ENCODE measurements around the gene NIPSNAP2. TPM values are rescaled to one million over a fixed set of nuclear protein-coding genes. Genes with fewer than 3 reads are reported as not detected.
"Not testable (repeated sequence)": the region's sequence is repeated elsewhere in the genome, so short reads cannot be mapped to it uniquely, and the experiment has no call there.

NIPSNAP2 gene
- total RNA-seq, 1 experiment from 2014 or later, result 38.5 TPM

GRCh38 chr7:56033671-56034432, 69.5 kb downstream of the NIPSNAP2 start:
- peak; percentile 92 for DNase-seq (ENCODE audit: low spot score)
- Mint-ChIP-seq H3K9me3 (no peaks in the 10 kb centered on the region), H3K36me3 (peaks cover 26% of the 10 kb centered on the region), H3K4me3 (peak overlapping the region; percentile 92), H3K4me1 (peaks cover 7% of the 10 kb centered on the region), H3K27ac (peak overlapping the region; percentile 99), H3K27me3 (ENCODE audit: low read depth) (no peaks in the 10 kb centered on the region)
- POLR2A ChIA-PET, result interaction anchor here (0.5 to 3.3 kb wide), 12 partner anchors 10 to 252 kb away, joined by 3 to 49 read pairs (median 4); partner anchors contain the start of genes CCT6A, NIPSNAP2, PSPH and SUMF2
- ATAC-seq, result peak; percentile 98
- TF ChIP-seq FOXK1 (CRISPR knock-in tag; IDR thresholded peaks at IDR 0.05), result 0 out of 2 replicates have a peak, but pooled peaks have one; percentile 5
- TF ChIP-seq ZNF416 (CRISPR knock-in tag; IDR thresholded peaks at IDR 0.05), result no peak
- no peak for TF ChIP-seq ETV6 (CRISPR knock-in tag; IDR thresholded peaks at IDR 0.05)
- no peak for TF ChIP-seq HMGA2 (CRISPR knock-in tag; IDR thresholded peaks at IDR 0.05)
- TF ChIP-seq JAZF1 (CRISPR knock-in tag; IDR thresholded peaks at IDR 0.05), result no peak
- peak; percentile 17; the same call in 1 of the 2 replicates for TF ChIP-seq ZNF317 (CRISPR knock-in tag; IDR thresholded peaks at IDR 0.05; ENCODE audit: borderline replicate concordance, low read depth)
- TF ChIP-seq FOXP1 (CRISPR knock-in tag; IDR thresholded peaks at IDR 0.05; ENCODE audit: borderline replicate concordance), result 0 out of 2 replicates have a peak, but pooled peaks have one; percentile 22
- TF ChIP-seq ATF2 (CRISPR knock-in tag; IDR thresholded peaks at IDR 0.05; ENCODE audit: borderline replicate concordance, low read depth), result no peak
- TF ChIP-seq SP1 (CRISPR knock-in tag; conservative IDR thresholded peaks at IDR 0.05), result peak; percentile 47; the same call in 1 of the 2 replicates
- TF ChIP-seq GABPB1 (CRISPR knock-in tag; IDR thresholded peaks at IDR 0.05), result peak; percentile 88
- CTCF ChIA-PET, result interaction anchor here (0.6 to 2.4 kb wide), 14 partner anchors 9 to 393 kb away, joined by 3 to 11 read pairs (median 4); partner anchors contain the start of genes CCT6A, MRPS17 and PSPH

DNA sequence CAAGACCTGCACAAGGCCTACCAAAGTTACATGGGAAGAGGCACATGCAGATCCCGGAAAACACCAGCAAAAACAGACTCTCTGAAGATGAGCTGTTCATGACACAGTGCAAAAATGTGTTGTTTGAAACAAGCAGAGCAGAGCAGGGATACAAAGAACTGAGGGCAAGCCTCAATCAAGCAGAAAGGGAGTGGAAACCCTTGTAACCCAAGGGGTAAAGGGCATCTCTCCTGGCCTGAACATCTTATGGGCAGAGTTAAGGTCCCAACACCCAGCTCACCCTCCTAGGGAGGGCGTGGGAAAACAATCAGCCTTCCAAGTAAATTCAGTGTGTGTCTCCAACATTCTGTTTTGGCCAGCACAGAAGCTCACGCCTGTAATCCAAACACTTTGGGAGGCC, 76.3 kb downstream of the NIPSNAP2 start:
- CTCF ChIA-PET, result interaction anchor here (0.7 kb wide), 1 partner anchor 39 kb away, joined by 6 read pairs; no protein-coding TSS in a partner anchor

GRCh38 chr7:56045758-56046157, 81.4 kb downstream of the NIPSNAP2 start:
- H3K27ac Mint-ChIP-seq; DNase-seq (ENCODE audit: low spot score); H3K4me1 Mint-ChIP-seq; H3K4me3 Mint-ChIP-seq; ATAC-seq; H3K27me3 Mint-ChIP-seq (ENCODE audit: low read depth); H3K9me3 Mint-ChIP-seq: not testable (repeated sequence)
- peaks cover 19% of the 10 kb centered on the region for H3K36me3 Mint-ChIP-seq
- CTCF ChIA-PET, result interaction anchor here (0.8 kb wide), 1 partner anchor 17 kb away, joined by 3 read pairs; no protein-coding TSS in a partner anchor
- POLR2A ChIA-PET, result interaction anchor here (1.5 kb wide), 1 partner anchor 12 kb away, joined by 5 read pairs; no protein-coding TSS in a partner anchor

More for the DNA sequence above, 76.3 kb downstream of the NIPSNAP2 start:
- DNase-seq (ENCODE audit: low spot score) (no peak), ATAC-seq (no peak)
- Mint-ChIP-seq H3K27me3 (ENCODE audit: low read depth) (no peaks in the 10 kb centered on the region), H3K9me3 (no peaks in the 10 kb centered on the region), H3K4me1 (no peaks in the 10 kb centered on the region), H3K4me3 (no peak overlapping the region), H3K36me3 (peaks cover 23% of the 10 kb centered on the region), H3K27ac (no peak overlapping the region)
- no peak for TF ChIP-seq SOX15 (CRISPR knock-in tag; IDR thresholded peaks at IDR 0.05)
- TF ChIP-seq ZNF121 (CRISPR knock-in tag; IDR thresholded peaks at IDR 0.05), result no peak
- no peak for TF ChIP-seq MYBL2 (CRISPR knock-in tag; IDR thresholded peaks at IDR 0.05)
- POLR2A ChIA-PET, result interaction anchor here (0.6 to 1.3 kb wide), 3 partner anchors 11 to 142 kb away, joined by 4 to 9 read pairs (median 7); partner anchors contain the start of genes CCT6A and PSPH

- no peaks in the 10 kb centered on the region for H3K9me3 Mint-ChIP-seq
- peaks cover 17% of the 10 kb centered on the region for H3K36me3 Mint-ChIP-seq
- ATAC-seq, result no peak
- ChIA-PET POLR2A (no interaction called here), CTCF (no interaction called here)
- H3K27ac Mint-ChIP-seq, result no peak overlapping the region
- H3K4me1 Mint-ChIP-seq, result peaks cover 4% of the 10 kb centered on the region; the same call in 1 of the 2 replicates
- DNase-seq (ENCODE audit: low spot score), result no peak
- no peaks in the 10 kb centered on the region for H3K27me3 Mint-ChIP-seq (ENCODE audit: low read depth)
- H3K4me3 Mint-ChIP-seq, result no peak overlapping the region
- no peak for TF ChIP-seq GRHL2 (CRISPR knock-in tag; IDR thresholded peaks at IDR 0.05; ENCODE audit: insufficient replicate concordance, severe bottlenecking)
- TF ChIP-seq MXD4 (CRISPR knock-in tag; IDR thresholded peaks at IDR 0.05; ENCODE audit: borderline replicate concordance), result no peak
- TF ChIP-seq OVOL2 (CRISPR knock-in tag; IDR thresholded peaks at IDR 0.05; ENCODE audit: borderline replicate concordance), result no peak
- no peak for TF ChIP-seq ESRRA (CRISPR knock-in tag; IDR thresholded peaks at IDR 0.05; ENCODE audit: borderline replicate concordance)
- TF ChIP-seq, protein P1, sequence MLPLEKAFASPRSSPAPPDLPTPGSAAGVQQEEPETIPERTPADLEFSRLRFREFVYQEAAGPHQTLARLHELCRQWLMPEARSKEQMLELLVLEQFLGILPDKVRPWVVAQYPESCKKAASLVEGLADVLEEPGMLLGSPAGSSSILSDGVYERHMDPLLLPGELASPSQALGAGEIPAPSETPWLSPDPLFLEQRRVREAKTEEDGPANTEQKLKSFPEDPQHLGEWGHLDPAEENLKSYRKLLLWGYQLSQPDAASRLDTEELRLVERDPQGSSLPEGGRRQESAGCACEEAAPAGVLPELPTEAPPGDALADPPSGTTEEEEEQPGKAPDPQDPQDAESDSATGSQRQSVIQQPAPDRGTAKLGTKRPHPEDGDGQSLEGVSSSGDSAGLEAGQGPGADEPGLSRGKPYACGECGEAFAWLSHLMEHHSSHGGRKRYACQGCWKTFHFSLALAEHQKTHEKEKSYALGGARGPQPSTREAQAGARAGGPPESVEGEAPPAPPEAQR (CRISPR knock-in tag; IDR thresholded peaks at IDR 0.05), result no peak
- TF ChIP-seq, protein P2, sequence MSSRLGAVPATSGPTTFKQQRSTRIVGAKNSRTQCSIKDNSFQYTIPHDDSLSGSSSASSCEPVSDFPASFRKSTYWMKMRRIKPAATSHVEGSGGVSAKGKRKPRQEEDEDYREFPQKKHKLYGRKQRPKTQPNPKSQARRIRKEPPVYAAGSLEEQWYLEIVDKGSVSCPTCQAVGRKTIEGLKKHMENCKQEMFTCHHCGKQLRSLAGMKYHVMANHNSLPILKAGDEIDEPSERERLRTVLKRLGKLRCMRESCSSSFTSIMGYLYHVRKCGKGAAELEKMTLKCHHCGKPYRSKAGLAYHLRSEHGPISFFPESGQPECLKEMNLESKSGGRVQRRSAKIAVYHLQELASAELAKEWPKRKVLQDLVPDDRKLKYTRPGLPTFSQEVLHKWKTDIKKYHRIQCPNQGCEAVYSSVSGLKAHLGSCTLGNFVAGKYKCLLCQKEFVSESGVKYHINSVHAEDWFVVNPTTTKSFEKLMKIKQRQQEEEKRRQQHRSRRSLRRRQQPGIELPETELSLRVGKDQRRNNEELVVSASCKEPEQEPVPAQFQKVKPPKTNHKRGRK (CRISPR knock-in tag; IDR thresholded peaks at IDR 0.05; ENCODE audit: borderline replicate concordance), result no peak
- no peak for TF ChIP-seq ATF1 (CRISPR knock-in tag; IDR thresholded peaks at IDR 0.05)
- no peak for TF ChIP-seq JAZF1 (CRISPR knock-in tag; IDR thresholded peaks at IDR 0.05)
- TF ChIP-seq ZNF232 (CRISPR knock-in tag; IDR thresholded peaks at IDR 0.05), result no peak
Measured at GRCh38 chr7:56046721-56047445, 82.5 kb downstream of the NIPSNAP2 start.
